HPDE6-E6E7 (cell line): ENCODE measurements around the gene BCKDK.
"Not testable (repeated sequence)": the region's sequence is repeated elsewhere in the genome, so short reads cannot be mapped to it uniquely, and the experiment has no call there.

Source experiments
- DNase-seq: peaks from one replicate; pipeline ENCODE4 v3.0.0; 2011; ENCODE audit warnings: missing footprints; ENCODE audit errors: extremely low spot score

BCKDK gene

DNA sequence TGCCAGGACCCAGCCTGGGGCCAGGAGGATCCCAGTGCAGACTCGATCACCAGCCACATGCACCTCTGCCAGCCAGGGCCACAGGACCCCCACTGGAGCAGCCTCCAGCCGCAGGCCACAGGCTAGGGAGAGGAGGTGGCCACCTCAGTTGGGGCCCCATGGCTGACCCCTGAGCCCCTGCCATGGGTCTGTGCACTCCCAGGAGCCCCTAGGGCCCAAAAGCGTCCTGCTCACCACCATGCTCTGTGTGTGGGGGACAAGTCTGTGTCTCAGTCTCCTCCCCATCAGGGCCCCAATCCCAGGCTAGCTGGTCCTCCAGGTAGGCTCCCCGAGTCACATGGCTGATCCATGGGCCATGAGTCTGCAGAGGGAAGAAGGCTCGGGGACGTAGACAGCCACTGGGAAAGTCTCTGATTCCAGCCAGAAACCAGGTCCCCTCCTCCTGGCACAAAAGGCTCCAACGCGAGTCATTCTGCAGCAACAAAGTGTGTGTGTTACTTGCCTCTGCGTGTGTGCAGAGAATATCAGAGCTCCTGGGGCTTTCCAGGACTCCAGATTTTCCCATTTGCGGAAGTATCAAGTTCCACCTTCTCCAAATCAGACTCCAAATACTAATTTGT is 33.4 kb downstream of the BCKDK start:
- no peak for DNase-seq

- peak; percentile 97 for DNase-seq
These were observed 34.2 kb downstream of the BCKDK start for GRCh38 chr16:31142109-31143010.

GRCh38 chr16:31143011-31143693 is 35.0 kb downstream of the BCKDK start:
- no peak for DNase-seq

DNA sequence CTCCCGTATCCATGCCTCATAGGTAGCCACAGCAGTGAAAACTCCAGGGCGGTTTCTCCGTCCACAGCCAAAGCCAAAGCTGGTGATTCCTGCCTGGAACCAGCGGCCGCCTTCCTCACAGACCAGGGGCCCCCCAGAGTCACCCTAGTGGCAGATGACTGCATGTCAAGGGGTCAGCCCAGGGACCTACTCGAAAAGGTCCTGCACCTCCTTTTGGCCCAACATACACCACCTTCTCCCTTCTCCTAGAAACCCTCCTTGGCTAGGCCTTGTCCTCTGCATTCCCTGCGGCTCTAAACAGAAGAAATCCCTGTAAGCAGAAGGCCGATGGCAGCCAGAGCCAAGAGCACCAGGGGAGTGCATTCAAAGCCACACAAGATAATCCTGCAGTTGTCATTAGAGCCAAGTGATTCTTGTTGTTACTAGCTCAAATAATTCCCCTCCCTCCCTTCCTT is 35.5 kb downstream of the BCKDK start:
- no peak for DNase-seq

DNA sequence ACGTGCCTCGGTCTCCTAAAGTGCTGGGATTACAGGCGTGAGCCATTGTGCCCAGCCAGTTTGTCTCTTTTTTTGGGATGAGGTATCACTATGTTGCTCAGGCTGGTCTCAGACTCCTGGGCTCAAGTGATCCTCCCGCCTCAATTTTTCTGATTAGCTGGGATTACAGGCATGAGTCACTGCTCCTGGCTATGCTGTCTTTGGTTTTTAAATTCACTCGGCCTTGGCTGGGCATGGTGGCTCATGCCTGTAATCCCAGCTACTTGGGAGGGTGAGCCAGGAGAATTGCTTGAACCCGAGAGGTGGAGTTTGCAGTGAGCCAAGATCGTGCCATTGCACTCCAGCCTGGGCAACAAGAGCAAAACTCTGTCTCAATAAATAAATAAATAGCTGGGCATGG is 36.2 kb downstream of the BCKDK start:
- DNase-seq, result not testable (repeated sequence)

- DNase-seq, result no peak
These were observed 37.3 kb downstream of the BCKDK start for GRCh38 chr16:31145398-31145990.

- no peak for DNase-seq
These were observed 39.4 kb downstream of the BCKDK start for GRCh38 chr16:31147574-31147973.

DNA sequence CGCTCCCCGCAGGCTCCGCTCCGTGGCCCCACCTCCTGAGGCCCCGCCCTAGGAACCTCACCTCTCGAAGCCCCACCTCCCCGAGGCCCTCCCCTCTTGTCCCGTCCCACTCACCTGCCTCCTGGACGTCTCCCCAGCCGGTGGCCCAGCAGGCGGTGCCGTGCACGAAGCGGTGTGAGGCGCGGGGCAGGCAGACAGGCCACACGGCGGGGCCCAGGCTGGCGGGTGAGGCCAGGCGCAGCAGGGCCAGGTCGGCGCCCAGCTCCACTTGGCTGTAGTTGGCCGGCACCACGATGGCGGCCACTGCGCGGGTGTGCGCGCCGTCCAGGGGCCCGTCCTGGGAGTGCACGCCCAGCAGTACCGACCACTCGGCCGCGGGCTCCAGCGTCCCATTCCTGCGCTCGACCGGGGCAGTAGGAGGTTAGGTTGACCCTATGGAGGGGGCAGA is 40.1 kb downstream of the BCKDK start:
- DNase-seq, result peak; percentile 50

- DNase-seq, result no peak
These were observed 40.7 kb downstream of the BCKDK start for GRCh38 chr16:31148896-31149295.

- no peak for DNase-seq
These were observed 41.1 kb downstream of the BCKDK start for GRCh38 chr16:31149332-31149731.

- no peak for DNase-seq
These were observed 42.0 kb downstream of the BCKDK start, which contains the start of gene PRSS36 for GRCh38 chr16:31149894-31150890. TSS of gene PRSS36 (minus strand) at chr16:31150066. CDS start at chr16:31150035, 31 bp downstream.

DNA sequence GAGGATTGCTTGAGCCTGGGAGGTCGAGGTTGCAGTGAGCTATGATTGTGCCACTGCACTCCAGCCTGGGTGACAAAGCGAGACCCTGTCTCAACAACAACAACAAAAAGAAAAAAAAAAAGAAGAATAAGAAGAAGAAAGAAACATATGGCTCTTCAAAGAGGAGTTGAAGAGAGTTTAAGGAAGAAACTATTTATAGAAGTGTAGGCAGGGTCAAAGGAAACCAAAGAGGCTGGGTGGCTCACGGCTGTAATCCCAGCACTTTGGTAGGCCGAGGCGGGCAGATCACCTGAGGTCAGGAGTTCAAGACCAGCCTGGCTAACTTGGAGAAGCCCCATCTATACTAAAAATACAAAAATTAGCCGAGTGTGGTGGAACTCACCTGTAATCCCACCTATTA is 42.8 kb downstream of the BCKDK start:
- not testable (repeated sequence) for DNase-seq

DNA sequence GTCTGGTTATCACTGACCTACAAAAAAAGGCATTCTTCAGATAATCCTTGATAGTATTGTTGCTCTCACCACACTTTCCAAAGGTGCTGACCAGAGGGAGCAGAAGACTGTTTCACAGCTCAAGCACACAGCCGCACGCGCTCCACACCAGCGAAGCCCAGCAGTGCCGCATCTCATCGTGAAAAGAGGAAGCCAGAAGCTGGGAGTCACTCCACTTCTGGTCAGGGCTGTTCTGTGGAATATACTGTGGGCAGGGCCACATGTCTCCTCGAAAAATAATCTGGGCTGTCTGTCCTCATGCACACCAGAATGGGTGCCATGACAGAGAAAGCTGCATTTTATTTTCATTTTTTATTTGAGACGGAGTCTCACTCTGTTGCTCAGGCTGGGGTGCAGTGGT is 49.0 kb downstream of the BCKDK start:
- DNase-seq, result no peak
